Stimulated activated CD8-positive, alpha-beta memory T cell treated with anti-CD3 and anti-CD28 coated beads, Interleukin-2, amount 100 ng/mL, for 48 hours (primary cell): ENCODE data around the gene COTL1.

Source experiments
- DNase-seq, 2 donors: peaks; one replicate each; pipeline ENCODE4 v3.0.0-alpha.2; 2020; ENCODE audit warnings: low read depth in 2 of 2

Gene COTL1

GRCh38 chr16:84596801-84597527 lies 20.9 kb downstream of the COTL1 start:
- DNase-seq, result no peak

- DNase-seq, result no peak
These were observed 21.7 kb downstream of the COTL1 start for GRCh38 chr16:84596161-84596560.

GRCh38 chr16:84595052-84595481 lies 22.8 kb downstream of the COTL1 start:
- no peak for DNase-seq

- DNase-seq, result no peak
These were observed 23.2 kb downstream of the COTL1 start for GRCh38 chr16:84594725-84595038.

- DNase-seq, result peak; percentile 66 to 67
These were observed 23.8 kb downstream of the COTL1 start for GRCh38 chr16:84593825-84594724.

GRCh38 chr16:84592718-84593117 lies 25.2 kb downstream of the COTL1 start:
- no peak for DNase-seq

- no peak for DNase-seq
These were observed 27.7 kb downstream of the COTL1 start for GRCh38 chr16:84589975-84590719.

GRCh38 chr16:84588991-84589390 lies 28.9 kb downstream of the COTL1 start:
- DNase-seq, result no peak

GRCh38 chr16:84585886-84586285 lies 32.0 kb downstream of the COTL1 start:
- DNase-seq, result no peak

- DNase-seq, result no peak
These were observed 32.4 kb downstream of the COTL1 start for GRCh38 chr16:84585467-84585866.

GRCh38 chr16:84584678-84585077 lies 33.2 kb downstream of the COTL1 start:
- no peak for DNase-seq

GRCh38 chr16:84583995-84584394 lies 33.9 kb downstream of the COTL1 start:
- DNase-seq, result no peak

GRCh38 chr16:84582958-84583516 lies 34.8 kb downstream of the COTL1 start:
- DNase-seq, result no peak

GRCh38 chr16:84581158-84581557 lies 36.7 kb downstream of the COTL1 start:
- no peak for DNase-seq

GRCh38 chr16:84579936-84580335 lies 37.9 kb downstream of the COTL1 start:
- no peak for DNase-seq

- DNase-seq, result no peak
These were observed 39.2 kb downstream of the COTL1 start for GRCh38 chr16:84578538-84579126.

GRCh38 chr16:84577034-84577803 lies 40.7 kb downstream of the COTL1 start:
- DNase-seq, result no peak

GRCh38 chr16:84575914-84576313 lies 42.0 kb downstream of the COTL1 start:
- DNase-seq, result no peak

- no peak for DNase-seq
These were observed 43.7 kb downstream of the COTL1 start for GRCh38 chr16:84574191-84574590.

GRCh38 chr16:84572096-84572495 lies 45.8 kb downstream of the COTL1 start:
- no peak for DNase-seq

GRCh38 chr16:84571506-84571905 lies 46.4 kb downstream of the COTL1 start:
- DNase-seq, result no peak
